CD8-positive, alpha-beta memory T cell (primary cell): Measurements from ENCODE around the gene CAMK4. TPM values are rescaled to one million over a fixed set of nuclear protein-coding genes. Genes with fewer than 3 reads are reported as not detected.

Experiments
- CTCF ChIA-PET: fragments of 350-600 bp; sonication (Branson Sonifier 250); formaldehyde crosslinking; loops from one replicate; lab custom pipeline; 2021; ENCODE audit warnings: antibody characterized with exemption; lab: Charles Lee
- POLR2A ChIA-PET: fragments of 350-600 bp; sonication (Branson Sonifier 250); formaldehyde crosslinking; loops from one replicate; lab custom pipeline; 2021; ENCODE audit warnings: antibody characterized with exemption; lab: Charles Lee
- DNase-seq, 5 donors: peaks; one replicate each; pipeline versions ENCODE4 v3.0.0 to v3.0.0-alpha.2; 2020 to 2022; ENCODE audit warnings: mixed read lengths in 1 of 5
- H3K27ac ChIP-seq: one replicate; pipeline ENCODE4 v1.7.0; 2013; ENCODE audit warnings: low read depth, mild to moderate bottlenecking, low read length, moderate library complexity
- H3K27me3 ChIP-seq: 2 replicates; pipeline ENCODE4 v1.7.0; 2013; ENCODE audit warnings: low read length, mild to moderate bottlenecking; ENCODE audit not compliant: insufficient read depth, poor library complexity, severe bottlenecking
- H3K36me3 ChIP-seq: 2 replicates; pipeline ENCODE4 v1.7.0; 2013; ENCODE audit warnings: mild to moderate bottlenecking, low read length, moderate library complexity; ENCODE audit not compliant: insufficient read depth
- H3K4me1 ChIP-seq: 2 replicates; pipeline ENCODE4 v1.7.0; 2013; ENCODE audit warnings: mild to moderate bottlenecking, low read length, moderate library complexity; ENCODE audit not compliant: insufficient read depth
- H3K4me3 ChIP-seq: 2 replicates; pipeline ENCODE4 v1.7.0; 2013; ENCODE audit warnings: mild to moderate bottlenecking, low read length
- H3K9me3 ChIP-seq: 2 replicates; pipeline ENCODE4 v1.7.0; 2013; ENCODE audit warnings: mild to moderate bottlenecking, low read length
- H3K27ac Mint-ChIP-seq, 8 donors: one replicate each; pipeline ENCODE4 v1.8.0; 2020 to 2021; ENCODE audit warnings: mixed read lengths in 8 of 8, mild to moderate bottlenecking in 6 of 8, inconsistent platforms in 3 of 8, moderate library complexity in 3 of 8
- H3K27me3 Mint-ChIP-seq, 2 donors: one replicate each; pipeline ENCODE4 v1.8.0; 2020 to 2021; ENCODE audit warnings: mixed read lengths in 2 of 2, mild to moderate bottlenecking in 1 of 2, moderate library complexity in 1 of 2
- H3K36me3 Mint-ChIP-seq, 3 donors: one replicate each; pipeline ENCODE4 v1.8.0; 2020 to 2021; ENCODE audit warnings: mixed read lengths in 3 of 3, inconsistent platforms in 1 of 3, mild to moderate bottlenecking in 1 of 3
- H3K4me1 Mint-ChIP-seq, 3 donors: one replicate each; pipeline ENCODE4 v1.8.0; 2020 to 2021; ENCODE audit warnings: mixed read lengths in 3 of 3, inconsistent platforms in 1 of 3, mild to moderate bottlenecking in 1 of 3
- H3K4me3 Mint-ChIP-seq, 7 donors: one replicate each; pipeline ENCODE4 v1.8.0; 2020 to 2021; ENCODE audit warnings: mixed read lengths in 7 of 7, mild to moderate bottlenecking in 6 of 7, moderate library complexity in 4 of 7, inconsistent platforms in 2 of 7
- H3K9me3 Mint-ChIP-seq, 5 donors: one replicate each; pipeline ENCODE4 v1.8.0; 2020 to 2022; ENCODE audit warnings: mixed read lengths in 5 of 5, mild to moderate bottlenecking in 3 of 5, moderate library complexity in 2 of 5, inconsistent platforms in 1 of 5
- polyA plus RNA-seq: library from polyadenylated mRNA; unstranded; fragments of 300-500 nt; fragmentation: Illumina TruSeq; gene quantifications from one replicate; pipeline ENCODE4 v1.2.3, GENCODE V29; 2021
- total RNA-seq, 2 experiments: library from RNA; stranded (reverse); gene quantifications; one replicate each; pipeline ENCODE4 v1.2.3, GENCODE V29; 2021

The CAMK4 gene
- total RNA-seq (10 to 100 TPM; 57.4 to 68.7 TPM), polyA plus RNA-seq (84.5 TPM)

DNA sequence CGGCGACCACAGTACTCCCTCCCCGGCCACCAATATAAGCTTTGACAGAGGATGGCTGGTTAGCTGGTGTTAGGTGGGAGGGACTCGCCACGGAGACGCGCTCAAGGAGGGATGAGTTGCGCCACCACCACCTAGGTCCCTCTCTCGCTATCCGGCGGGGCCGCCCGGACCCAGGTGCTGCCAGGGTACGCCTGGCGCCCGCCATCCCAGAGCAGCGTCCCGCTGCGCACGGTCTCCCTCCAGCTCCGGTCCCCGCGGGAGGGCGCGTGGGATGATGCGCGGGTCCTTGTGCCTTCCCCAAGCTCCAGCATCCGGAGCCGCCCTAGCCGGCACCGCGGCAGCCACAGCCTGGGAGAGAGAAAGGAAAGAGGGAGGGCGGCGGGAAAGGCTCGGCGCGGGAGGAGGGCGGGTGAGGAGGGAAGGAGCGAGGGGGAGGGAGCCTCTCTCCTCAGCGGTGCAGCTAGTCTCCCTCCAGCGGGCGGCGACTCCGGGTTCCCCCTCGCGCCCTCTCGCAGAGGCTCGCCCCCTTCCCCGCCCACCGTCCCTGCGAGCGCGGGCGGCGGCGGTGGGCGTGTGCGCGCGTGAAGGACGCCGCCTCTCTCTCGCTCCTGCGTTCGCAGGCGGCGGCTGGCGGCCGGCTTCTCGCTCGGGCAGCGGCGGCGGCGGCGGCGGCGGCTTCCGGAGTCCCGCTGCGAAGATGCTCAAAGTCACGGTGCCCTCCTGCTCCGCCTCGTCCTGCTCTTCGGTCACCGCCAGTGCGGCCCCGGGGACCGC, at the start of gene CAMK4:
Gene CAMK4, plus strand, starts transcription at position 598 of the 774 bp plus-strand sequence. Its CDS starts 100 bp downstream, at position 698.
- peak; percentile 80 to 88 (median 84) for DNase-seq
- H3K27ac Mint-ChIP-seq = peak within 1 kb of the TSS; percentile 86 to 98 (median 94)
- no peaks in the 10 kb centered on the region for H3K9me3 Mint-ChIP-seq
- H3K36me3 Mint-ChIP-seq = peaks cover 3 to 43% (median 3%) of the 10 kb centered on the region in 3 donors
- H3K4me3 Mint-ChIP-seq = peak within 1 kb of the TSS; percentile 89 to 98 (median 98)
- peaks cover 36 to 39% (median 38%) of the 10 kb centered on the region in 3 donors for H3K4me1 Mint-ChIP-seq
- Histone ChIP-seq H3K36me3 (no peaks in the 10 kb centered on the region), H3K9me3 (no peaks in the 10 kb centered on the region), H3K27me3 (no peaks in the 10 kb centered on the region), H3K27ac (peak within 1 kb of the TSS; percentile 52), H3K4me1 (peaks cover 19% of the 10 kb centered on the region), H3K4me3 (peak within 1 kb of the TSS; percentile 85)
- ChIA-PET CTCF (interaction anchor here (0.7 to 4.4 kb wide), 18 partner anchors 9 to 307 kb away, joined by 3 to 45 read pairs (median 4); no protein-coding TSS in a partner anchor), POLR2A (interaction anchor here (0.6 to 1.8 kb wide), 10 partner anchors 9 to 233 kb away, joined by 3 to 6 read pairs (median 4); no protein-coding TSS in a partner anchor)
- peaks cover 0 to 1% of the 10 kb centered on the region in 2 donors for H3K27me3 Mint-ChIP-seq

DNA sequence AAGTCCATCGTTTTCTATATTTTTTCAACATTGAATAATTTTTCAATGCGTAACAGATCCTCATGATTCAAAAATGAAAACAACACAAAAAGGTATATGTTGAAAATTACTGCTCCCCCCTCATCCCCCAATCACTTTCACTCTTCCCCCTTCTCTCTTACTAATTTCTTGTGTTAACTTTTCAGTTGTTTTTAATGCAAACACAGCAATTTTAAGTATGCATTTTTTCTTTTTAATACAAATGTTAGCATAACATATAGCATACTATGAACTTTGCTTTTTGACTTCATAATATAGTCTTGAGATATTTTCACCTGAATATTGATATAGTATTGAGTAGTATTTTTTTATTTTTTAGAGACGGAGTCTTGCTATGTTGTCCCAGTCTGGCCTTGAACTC, 41.1 kb upstream of the CAMK4 start:
- no peaks in the 10 kb centered on the region for H3K4me1 Mint-ChIP-seq
- CTCF ChIA-PET = no interaction called here
- DNase-seq = no peak
- Histone ChIP-seq H3K36me3 (no peaks in the 10 kb centered on the region), H3K27ac (no peak overlapping the region), H3K27me3 (no peaks in the 10 kb centered on the region), H3K9me3 (no peaks in the 10 kb centered on the region), H3K4me1 (no peaks in the 10 kb centered on the region), H3K4me3 (no peak overlapping the region)
- no peak overlapping the region for H3K27ac Mint-ChIP-seq
- POLR2A ChIA-PET = no interaction called here
- no peak overlapping the region for H3K4me3 Mint-ChIP-seq
- no peaks in the 10 kb centered on the region for H3K9me3 Mint-ChIP-seq
- no peaks in the 10 kb centered on the region for H3K27me3 Mint-ChIP-seq
- H3K36me3 Mint-ChIP-seq = no peaks in the 10 kb centered on the region

DNA sequence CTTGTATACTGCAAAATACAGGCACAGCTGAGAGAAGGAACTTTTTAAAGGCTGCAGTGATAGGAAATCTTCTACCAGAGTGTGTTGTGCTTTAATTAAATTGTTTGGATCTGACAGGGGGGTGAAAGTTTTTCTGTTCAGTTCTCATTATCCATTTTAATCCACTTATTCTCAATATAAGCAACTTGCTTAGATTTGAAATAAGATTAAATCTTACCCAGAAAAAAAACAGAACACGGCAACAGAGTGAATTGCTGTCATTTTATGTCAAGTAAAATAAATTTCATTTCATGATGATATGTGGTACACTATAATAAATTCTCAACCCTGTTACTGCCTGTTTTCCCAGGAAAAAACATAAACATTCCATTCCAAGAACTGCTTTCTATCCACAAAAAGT, 37.1 kb upstream of the CAMK4 start:
- CTCF ChIA-PET = no interaction called here

DNA sequence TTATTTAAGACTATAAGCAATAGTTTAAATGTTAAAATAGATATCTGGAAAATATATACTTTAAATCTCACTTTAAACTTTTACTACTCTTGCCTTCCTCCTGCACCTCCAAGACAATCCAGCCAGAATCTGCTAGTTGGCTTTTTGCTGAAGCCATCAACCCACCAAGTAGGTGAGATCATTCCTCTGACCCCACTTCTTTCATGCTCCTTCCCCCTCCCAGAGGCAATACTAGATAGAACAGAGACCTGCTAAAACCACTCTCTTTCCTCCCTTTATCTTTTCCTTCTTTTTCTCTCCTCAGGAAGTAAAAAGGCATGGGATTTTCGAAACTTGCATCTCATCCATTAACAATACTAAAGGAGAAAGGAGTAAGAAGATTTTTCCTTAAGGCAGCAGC, 30.1 kb upstream of the CAMK4 start:
- no peak for DNase-seq
- H3K4me3 ChIP-seq = no peak overlapping the region
- Mint-ChIP-seq H3K4me3 (no peak overlapping the region), H3K4me1 (no peaks in the 10 kb centered on the region), H3K36me3 (no peaks in the 10 kb centered on the region), H3K27ac (no peak overlapping the region), H3K27me3 (peaks cover 1 to 25% of the 10 kb centered on the region in 2 donors), H3K9me3 (no peaks in the 10 kb centered on the region)
- no peak overlapping the region for H3K27ac ChIP-seq
- ChIA-PET POLR2A (no interaction called here), CTCF (no interaction called here)
- H3K27me3 ChIP-seq = no peaks in the 10 kb centered on the region
- no peaks in the 10 kb centered on the region for H3K9me3 ChIP-seq
- no peaks in the 10 kb centered on the region for H3K4me1 ChIP-seq
- H3K36me3 ChIP-seq = no peaks in the 10 kb centered on the region

More for the DNA sequence above, 37.1 kb upstream of the CAMK4 start:
- Histone ChIP-seq H3K4me1 (no peaks in the 10 kb centered on the region), H3K27me3 (no peaks in the 10 kb centered on the region), H3K27ac (no peak overlapping the region), H3K9me3 (no peaks in the 10 kb centered on the region), H3K4me3 (no peak overlapping the region), H3K36me3 (no peaks in the 10 kb centered on the region)
- DNase-seq = no peak
- Mint-ChIP-seq H3K27me3 (no peaks in the 10 kb centered on the region), H3K4me1 (no peaks in the 10 kb centered on the region), H3K4me3 (no peak overlapping the region), H3K36me3 (no peaks in the 10 kb centered on the region), H3K27ac (no peak overlapping the region), H3K9me3 (no peaks in the 10 kb centered on the region)
- POLR2A ChIA-PET = no interaction called here

DNA sequence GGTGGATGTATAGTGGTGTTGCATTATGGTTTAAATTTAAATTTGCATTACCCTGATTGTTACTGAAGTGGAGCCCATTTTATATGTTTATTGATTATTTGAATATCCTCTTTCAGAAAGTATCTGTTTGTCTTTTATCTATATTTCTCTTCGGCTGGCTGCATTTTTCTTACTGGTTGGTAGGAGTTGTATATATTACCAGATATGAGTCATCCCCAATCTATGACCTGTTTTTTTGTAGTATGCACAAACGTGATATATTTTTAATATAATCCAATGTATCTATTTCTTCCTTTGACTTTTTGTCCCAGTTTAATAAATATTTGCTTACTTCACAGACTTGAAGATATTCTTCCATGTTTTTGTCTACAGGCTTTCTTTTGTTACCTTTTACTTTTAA, 29.3 kb upstream of the CAMK4 start:
- POLR2A ChIA-PET = no interaction called here
- Mint-ChIP-seq H3K4me3 (no peak overlapping the region), H3K36me3 (no peaks in the 10 kb centered on the region), H3K4me1 (peaks cover 0 to 6% (median 0%) of the 10 kb centered on the region in 3 donors), H3K9me3 (no peaks in the 10 kb centered on the region), H3K27ac (no peak overlapping the region), H3K27me3 (peaks cover 1 to 25% of the 10 kb centered on the region in 2 donors)
- CTCF ChIA-PET = no interaction called here
- no peaks in the 10 kb centered on the region for H3K4me1 ChIP-seq
- H3K9me3 ChIP-seq = no peaks in the 10 kb centered on the region
- no peak overlapping the region for H3K27ac ChIP-seq
- H3K27me3 ChIP-seq = no peaks in the 10 kb centered on the region
- H3K4me3 ChIP-seq = no peak overlapping the region
- H3K36me3 ChIP-seq = no peaks in the 10 kb centered on the region
- no peak for DNase-seq

DNA sequence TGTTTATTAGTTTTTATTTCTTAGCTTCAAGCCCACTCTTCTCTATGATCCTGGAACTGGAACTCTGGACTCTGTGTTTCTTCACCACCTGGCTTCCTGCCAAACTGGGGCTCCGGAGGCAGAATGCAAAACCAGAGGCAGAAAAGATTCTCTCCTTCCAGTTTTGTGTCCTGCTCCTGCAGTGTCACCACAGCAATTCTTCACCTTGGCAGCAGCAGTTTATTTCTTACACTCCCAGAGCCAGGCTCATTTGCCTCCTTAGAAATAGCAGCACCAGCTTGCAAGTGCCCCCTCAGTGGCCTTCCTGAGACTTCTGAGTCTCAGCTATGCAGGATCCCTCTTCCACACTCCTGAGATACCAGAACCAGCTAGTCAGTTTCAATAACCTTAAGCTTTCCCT, 26.7 kb upstream of the CAMK4 start:
- CTCF ChIA-PET = no interaction called here
- H3K4me3 Mint-ChIP-seq = no peak overlapping the region

DNA sequence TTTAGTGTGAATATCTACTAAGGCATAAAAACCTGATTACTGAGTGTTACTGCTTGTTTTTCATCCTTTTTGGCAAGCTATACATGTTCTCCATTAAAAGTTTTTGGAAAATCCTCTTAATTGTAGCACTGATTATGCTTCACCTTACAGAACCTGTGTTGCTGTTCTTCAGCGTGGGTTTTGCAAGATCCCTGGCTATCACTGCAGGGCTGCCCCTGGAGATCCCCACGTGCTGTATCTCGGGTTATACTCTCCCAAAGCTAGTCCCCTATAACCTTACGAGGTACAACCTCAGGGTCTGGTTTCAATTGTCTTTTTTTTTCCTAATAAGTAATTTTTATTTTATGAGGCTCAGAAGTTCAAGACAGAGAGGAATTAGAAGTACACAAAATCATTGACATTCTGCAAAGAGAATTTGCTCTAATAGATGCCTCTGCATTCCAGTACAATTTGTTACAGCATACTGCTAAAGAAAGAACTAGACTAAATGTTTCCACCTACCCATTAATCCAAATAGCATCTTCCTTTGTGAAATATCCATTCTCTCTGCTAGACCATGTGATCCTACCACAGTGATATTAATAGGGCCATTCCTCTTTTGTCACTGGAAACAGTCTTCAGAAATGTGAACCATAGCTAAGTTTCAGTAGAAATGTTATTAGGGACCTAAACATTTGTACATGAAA, 25.8 kb upstream of the CAMK4 start:
- ChIA-PET CTCF (no interaction called here), POLR2A (no interaction called here)
- H3K27ac Mint-ChIP-seq = no peak overlapping the region
- H3K4me3 Mint-ChIP-seq = no peak overlapping the region
- DNase-seq = no peak
- Histone ChIP-seq H3K4me3 (no peak overlapping the region), H3K4me1 (no peaks in the 10 kb centered on the region), H3K36me3 (no peaks in the 10 kb centered on the region), H3K27ac (no peak overlapping the region), H3K9me3 (no peaks in the 10 kb centered on the region), H3K27me3 (no peaks in the 10 kb centered on the region)
- peaks cover 3 to 22% of the 10 kb centered on the region in 2 donors for H3K27me3 Mint-ChIP-seq
- H3K9me3 Mint-ChIP-seq = no peaks in the 10 kb centered on the region
- H3K36me3 Mint-ChIP-seq = no peaks in the 10 kb centered on the region
- peaks cover 3 to 40% (median 5%) of the 10 kb centered on the region in 3 donors for H3K4me1 Mint-ChIP-seq

More for the DNA sequence above, 26.7 kb upstream of the CAMK4 start:
- H3K27me3 Mint-ChIP-seq = peaks cover 1 to 23% of the 10 kb centered on the region in 2 donors
- no peaks in the 10 kb centered on the region for H3K36me3 Mint-ChIP-seq
- H3K9me3 Mint-ChIP-seq = no peaks in the 10 kb centered on the region
- Histone ChIP-seq H3K36me3 (no peaks in the 10 kb centered on the region), H3K4me3 (no peak overlapping the region), H3K9me3 (no peaks in the 10 kb centered on the region), H3K4me1 (no peaks in the 10 kb centered on the region), H3K27ac (no peak overlapping the region), H3K27me3 (no peaks in the 10 kb centered on the region)
- no peak overlapping the region for H3K27ac Mint-ChIP-seq
- POLR2A ChIA-PET = no interaction called here
- DNase-seq = no peak
- peaks cover 3 to 31% (median 5%) of the 10 kb centered on the region in 3 donors for H3K4me1 Mint-ChIP-seq

DNA sequence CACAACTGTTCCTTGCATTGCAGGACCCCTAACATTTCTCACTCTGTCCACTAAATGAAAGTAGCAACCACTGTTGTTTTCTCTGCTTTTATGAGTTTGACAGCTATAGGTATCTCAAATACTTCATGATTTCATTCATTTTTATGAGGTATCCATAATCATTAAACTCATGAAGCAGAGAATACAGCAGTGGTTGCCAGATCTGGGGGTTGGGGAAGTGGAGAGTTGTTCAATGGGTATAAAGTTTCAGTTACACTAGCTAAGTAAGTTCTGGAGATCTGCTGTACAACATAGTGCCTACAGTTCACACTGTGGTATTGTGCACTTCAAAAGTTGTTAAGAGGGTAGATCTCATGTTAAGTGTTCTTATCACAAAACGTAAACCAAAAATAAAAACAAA, 23.4 kb upstream of the CAMK4 start:
- POLR2A ChIA-PET = interaction anchor here (1.4 kb wide), 1 partner anchor 32 kb away, joined by 3 read pairs; no protein-coding TSS in a partner anchor
- no peak overlapping the region for H3K27ac ChIP-seq

More for the DNA sequence above, 23.4 kb upstream of the CAMK4 start:
- Histone ChIP-seq H3K4me3 (no peak overlapping the region), H3K4me1 (no peaks in the 10 kb centered on the region), H3K27me3 (no peaks in the 10 kb centered on the region), H3K9me3 (no peaks in the 10 kb centered on the region), H3K36me3 (no peaks in the 10 kb centered on the region)
- Mint-ChIP-seq H3K36me3 (no peaks in the 10 kb centered on the region), H3K27ac (peak overlapping the region in 1 of 8 donors; percentile 56), H3K9me3 (no peaks in the 10 kb centered on the region), H3K4me3 (no peak overlapping the region), H3K4me1 (peaks cover 3 to 54% (median 12%) of the 10 kb centered on the region in 3 donors), H3K27me3 (peaks cover 2 to 15% of the 10 kb centered on the region in 2 donors)
- no peak for DNase-seq
- CTCF ChIA-PET = interaction anchor here (2.1 kb wide), 1 partner anchor 77 kb away, joined by 4 read pairs; no protein-coding TSS in a partner anchor
